Activated T-cell treated with anti-CD3 and anti-CD28 coated beads, Interleukin-2, amount 50 U/mL, for 4 hours (primary cell): ENCODE measurements around the gene WARS2. TPM values are rescaled to one million over a fixed set of nuclear protein-coding genes. Genes with fewer than 3 reads are reported as not detected.

Experiments
- ATAC-seq, 2 donors: fragments of 200-7000 bp; cut with Tn5 transposase; one replicate each; pipeline ENCODE4 v1.10.0; 2021
- DNase-seq: peaks from one replicate; pipeline ENCODE4 v3.0.0-alpha.2; 2020
- H3K27me3 Mint-ChIP-seq: one replicate; pipeline ENCODE4 v1.8.0; 2021; ENCODE audit warnings: low read depth, mixed read lengths
- H3K36me3 Mint-ChIP-seq: one replicate; pipeline ENCODE4 v1.8.0; 2022; ENCODE audit warnings: mixed read lengths; ENCODE audit not compliant: insufficient read depth
- H3K4me1 Mint-ChIP-seq: one replicate; pipeline ENCODE4 v1.8.0; 2021; ENCODE audit warnings: low read depth, mixed read lengths
- H3K4me3 Mint-ChIP-seq: one replicate; pipeline ENCODE4 v1.8.0; 2021; ENCODE audit warnings: mild to moderate bottlenecking, moderate library complexity, mixed read lengths
- H3K9me3 Mint-ChIP-seq: one replicate; pipeline ENCODE4 v1.8.0; 2021; ENCODE audit warnings: mixed read lengths
- total RNA-seq, 3 donors: library from RNA; stranded (reverse); gene quantifications; one replicate each; pipeline ENCODE4 v1.2.1, GENCODE V29; 2021

The WARS2 gene
- total RNA-seq, 3 donors from 2014 or later, result 24.6 to 27.4 (median 24.8) TPM

GRCh38 chr1:119000371-119001180, 139.9 kb downstream of the WARS2 start:
- Mint-ChIP-seq H3K36me3 (no peaks in the 10 kb centered on the region), H3K4me3 (no peak overlapping the region), H3K27me3 (peaks cover 89% of the 10 kb centered on the region), H3K9me3 (peaks cover 5% of the 10 kb centered on the region), H3K4me1 (no peaks in the 10 kb centered on the region)
- no peak for ATAC-seq
- no peak for DNase-seq

GRCh38 chr1:118999348-119000071, 140.9 kb downstream of the WARS2 start:
- DNase-seq (no peak), ATAC-seq (no peak)
- no peak overlapping the region for H3K4me3 Mint-ChIP-seq
- no peaks in the 10 kb centered on the region for H3K36me3 Mint-ChIP-seq
- peaks cover 3% of the 10 kb centered on the region for H3K9me3 Mint-ChIP-seq
- H3K27me3 Mint-ChIP-seq, result peaks cover 92% of the 10 kb centered on the region
- no peaks in the 10 kb centered on the region for H3K4me1 Mint-ChIP-seq

GRCh38 chr1:118998171-118998570, 142.3 kb downstream of the WARS2 start:
- no peaks in the 10 kb centered on the region for H3K4me1 Mint-ChIP-seq
- ATAC-seq, result no peak
- DNase-seq, result no peak
- no peaks in the 10 kb centered on the region for H3K36me3 Mint-ChIP-seq
- H3K9me3 Mint-ChIP-seq, result peaks cover 2% of the 10 kb centered on the region
- H3K27me3 Mint-ChIP-seq, result peaks cover 92% of the 10 kb centered on the region
- H3K4me3 Mint-ChIP-seq, result no peak overlapping the region

DNA sequence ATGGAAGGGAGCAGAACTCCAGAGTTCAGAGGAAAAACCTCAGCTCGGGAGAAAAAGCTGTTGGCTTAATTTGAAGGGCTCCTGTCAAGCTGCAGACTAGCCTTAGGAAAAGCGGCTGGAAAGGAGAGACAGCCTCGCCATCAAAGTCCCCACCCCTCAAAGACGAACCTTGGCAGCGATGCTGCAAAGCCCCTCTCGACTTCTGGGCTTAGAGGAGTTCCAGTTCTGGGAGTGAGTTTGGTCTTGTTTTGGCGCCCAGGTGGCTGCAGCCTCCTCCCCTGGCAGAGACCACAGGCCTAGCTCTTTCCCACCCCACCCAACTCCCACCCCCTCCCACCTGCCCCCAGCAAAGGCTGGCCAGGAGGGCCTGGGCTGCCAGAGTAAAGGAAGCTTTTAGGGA, 143.2 kb downstream of the WARS2 start:
- no peak for ATAC-seq
- H3K36me3 Mint-ChIP-seq, result no peaks in the 10 kb centered on the region
- peaks cover 89% of the 10 kb centered on the region for H3K27me3 Mint-ChIP-seq
- no peak for DNase-seq
- H3K4me1 Mint-ChIP-seq, result no peaks in the 10 kb centered on the region
- H3K4me3 Mint-ChIP-seq, result no peak overlapping the region
- H3K9me3 Mint-ChIP-seq, result no peaks in the 10 kb centered on the region

- Mint-ChIP-seq H3K27me3 (peaks cover 93% of the 10 kb centered on the region), H3K4me3 (no peak overlapping the region), H3K4me1 (no peaks in the 10 kb centered on the region), H3K9me3 (no peaks in the 10 kb centered on the region), H3K36me3 (no peaks in the 10 kb centered on the region)
- DNase-seq, result no peak
- no peak for ATAC-seq
These were observed 145.0 kb downstream of the WARS2 start for GRCh38 chr1:118995312-118996016.

GRCh38 chr1:118993700-118994026, 146.8 kb downstream of the WARS2 start:
- no peaks in the 10 kb centered on the region for H3K9me3 Mint-ChIP-seq
- ATAC-seq (no peak), DNase-seq (no peak)
- no peaks in the 10 kb centered on the region for H3K36me3 Mint-ChIP-seq
- H3K4me1 Mint-ChIP-seq, result peaks cover under 1% of the 10 kb centered on the region
- H3K27me3 Mint-ChIP-seq, result peaks cover 92% of the 10 kb centered on the region
- no peak overlapping the region for H3K4me3 Mint-ChIP-seq

DNA sequence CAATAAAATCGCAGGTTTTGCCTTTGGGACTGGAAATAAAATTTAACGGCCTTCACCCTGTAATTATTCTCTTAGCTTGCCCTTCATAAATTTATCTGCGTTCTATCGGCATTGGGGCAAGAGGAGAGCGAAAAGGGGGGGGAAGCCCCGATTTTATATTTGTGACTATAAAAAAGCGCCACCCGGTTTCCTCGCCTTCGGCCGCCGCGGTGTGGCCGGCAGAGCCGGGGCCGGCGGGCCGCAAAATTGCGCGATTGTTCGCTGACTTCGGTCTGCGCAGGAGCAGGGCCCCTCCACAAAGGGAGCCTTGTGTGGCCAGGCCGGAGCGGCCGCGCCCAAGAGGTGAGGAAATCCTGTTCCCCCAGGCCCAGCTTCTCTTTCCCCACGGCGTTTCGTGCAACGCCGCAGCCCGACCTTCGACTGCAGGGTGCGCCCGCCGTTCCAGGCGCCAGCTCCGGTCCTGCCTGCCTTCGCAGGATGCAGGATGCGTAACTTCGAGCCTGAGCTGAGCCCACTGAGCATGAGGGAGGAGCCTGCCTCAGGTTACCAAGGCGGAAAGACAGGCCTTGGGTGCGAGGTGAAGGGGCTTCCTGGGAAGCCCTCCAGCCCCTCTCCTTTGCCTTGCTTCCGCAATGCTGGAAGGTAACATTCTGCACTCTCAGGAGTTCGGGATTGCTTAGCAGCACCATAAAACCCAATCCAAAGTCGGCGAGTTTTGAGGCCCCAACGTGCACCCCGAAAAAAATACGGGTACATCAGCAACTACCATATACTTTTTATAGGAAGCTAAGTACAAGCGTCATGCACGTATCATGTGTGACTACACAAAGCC, 147.4 kb downstream of the WARS2 start:
- no peaks in the 10 kb centered on the region for H3K9me3 Mint-ChIP-seq
- H3K27me3 Mint-ChIP-seq, result peaks cover 92% of the 10 kb centered on the region
- DNase-seq, result no peak
- H3K36me3 Mint-ChIP-seq, result no peaks in the 10 kb centered on the region
- ATAC-seq, result no peak
- H3K4me1 Mint-ChIP-seq, result peaks cover 4% of the 10 kb centered on the region
- no peak overlapping the region for H3K4me3 Mint-ChIP-seq

DNA sequence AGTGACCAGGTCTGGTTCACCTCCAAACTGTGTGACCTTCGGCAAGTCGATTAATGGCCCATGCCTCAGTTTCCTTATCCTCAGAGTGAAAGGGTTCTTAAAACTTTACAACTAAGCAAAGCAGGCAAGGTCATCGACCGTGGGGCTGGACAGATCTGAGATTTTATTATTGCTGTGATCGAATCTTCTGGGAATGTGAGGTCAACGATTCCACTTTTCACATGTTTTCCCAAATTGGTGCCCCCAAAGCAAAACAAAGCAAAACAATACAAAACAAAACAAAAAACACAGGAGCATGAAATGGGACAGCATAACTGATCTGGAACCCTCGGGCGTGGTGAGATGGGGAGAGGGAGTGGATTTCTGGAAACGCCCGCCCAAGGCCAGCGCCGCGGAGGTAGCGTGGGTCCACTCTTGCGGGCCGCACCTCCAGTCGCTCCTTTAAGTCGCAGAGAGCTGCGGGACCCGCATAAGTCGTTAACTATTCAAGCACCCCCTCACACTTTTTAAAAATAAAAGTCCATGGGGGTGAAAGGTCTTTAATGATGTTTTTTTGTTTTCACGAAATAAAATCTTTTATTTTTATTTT, 148.1 kb downstream of the WARS2 start:
- ATAC-seq (no peak), DNase-seq (no peak)
- Mint-ChIP-seq H3K36me3 (no peaks in the 10 kb centered on the region), H3K9me3 (no peaks in the 10 kb centered on the region), H3K4me3 (no peak overlapping the region), H3K27me3 (peaks cover 91% of the 10 kb centered on the region), H3K4me1 (peaks cover 4% of the 10 kb centered on the region)

- H3K36me3 Mint-ChIP-seq, result no peaks in the 10 kb centered on the region
- peaks cover 11% of the 10 kb centered on the region for H3K4me1 Mint-ChIP-seq
- H3K4me3 Mint-ChIP-seq, result no peak overlapping the region
- no peaks in the 10 kb centered on the region for H3K9me3 Mint-ChIP-seq
- H3K27me3 Mint-ChIP-seq, result peaks cover 93% of the 10 kb centered on the region
- DNase-seq, result no peak
- ATAC-seq, result no peak
These were observed 149.0 kb downstream of the WARS2 start for GRCh38 chr1:118991448-118991847.

DNA sequence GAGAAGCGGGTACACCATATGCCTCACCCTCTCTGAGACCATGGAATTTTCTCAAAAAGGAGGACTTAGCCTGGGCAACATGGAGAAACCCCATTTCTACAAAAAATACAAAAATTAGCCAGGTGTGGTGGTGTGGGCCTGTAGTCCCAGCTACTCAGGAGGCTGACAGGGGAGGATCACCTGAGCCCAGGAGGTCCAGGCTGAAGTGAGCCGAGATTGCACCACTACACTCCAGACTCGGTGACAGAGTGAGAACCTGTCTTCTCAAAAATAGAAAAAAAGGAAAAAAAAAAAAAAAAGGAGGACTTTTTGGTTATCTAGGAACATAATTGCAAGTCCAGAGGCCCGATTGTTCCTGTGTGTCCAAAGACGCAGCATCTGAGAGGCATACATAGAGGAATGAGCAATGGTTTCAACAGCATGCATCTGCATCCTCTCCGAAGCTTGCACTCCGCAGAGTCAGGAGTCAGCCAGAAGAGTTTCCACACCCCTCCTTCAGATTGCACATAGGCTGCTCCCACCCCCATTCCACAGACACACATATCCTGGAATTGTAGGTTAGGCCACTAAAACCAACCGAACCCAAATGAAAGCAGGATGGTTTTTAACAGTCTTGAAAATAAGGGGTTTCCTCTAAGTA, 149.8 kb downstream of the WARS2 start:
- Mint-ChIP-seq H3K4me3 (no peak overlapping the region), H3K9me3 (no peaks in the 10 kb centered on the region), H3K36me3 (no peaks in the 10 kb centered on the region), H3K4me1 (peaks cover 14% of the 10 kb centered on the region), H3K27me3 (peaks cover 93% of the 10 kb centered on the region)
- ATAC-seq (no peak), DNase-seq (no peak)

DNA sequence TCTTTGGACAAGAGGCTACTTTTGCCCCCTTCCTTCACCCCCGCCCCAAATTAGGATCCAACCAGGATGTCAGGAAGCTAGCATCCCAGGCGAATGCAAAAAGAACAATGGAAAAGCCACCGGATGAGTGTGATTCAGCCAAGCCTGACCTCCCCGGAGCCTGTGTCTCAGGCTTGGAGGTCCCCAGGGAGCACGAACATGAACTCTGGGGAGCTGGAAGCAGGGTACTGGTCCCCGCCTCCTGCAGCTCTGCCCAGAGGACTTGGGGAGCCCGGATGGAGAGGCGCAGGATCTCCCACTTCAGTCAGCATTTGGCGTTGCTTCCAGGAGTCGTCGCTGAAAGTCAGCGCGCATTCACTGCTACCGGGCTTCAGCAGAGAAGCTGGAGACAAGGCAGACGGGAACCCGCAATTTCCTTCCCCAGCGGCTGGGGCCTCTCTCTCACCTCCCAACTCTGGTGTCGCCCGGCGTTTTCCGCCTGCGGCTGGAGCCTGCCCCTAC, 150.5 kb downstream of the WARS2 start:
- ATAC-seq, result no peak
- Mint-ChIP-seq H3K9me3 (no peaks in the 10 kb centered on the region), H3K4me1 (peaks cover 21% of the 10 kb centered on the region), H3K27me3 (peaks cover 93% of the 10 kb centered on the region), H3K4me3 (no peak overlapping the region), H3K36me3 (no peaks in the 10 kb centered on the region)
- DNase-seq, result no peak

DNA sequence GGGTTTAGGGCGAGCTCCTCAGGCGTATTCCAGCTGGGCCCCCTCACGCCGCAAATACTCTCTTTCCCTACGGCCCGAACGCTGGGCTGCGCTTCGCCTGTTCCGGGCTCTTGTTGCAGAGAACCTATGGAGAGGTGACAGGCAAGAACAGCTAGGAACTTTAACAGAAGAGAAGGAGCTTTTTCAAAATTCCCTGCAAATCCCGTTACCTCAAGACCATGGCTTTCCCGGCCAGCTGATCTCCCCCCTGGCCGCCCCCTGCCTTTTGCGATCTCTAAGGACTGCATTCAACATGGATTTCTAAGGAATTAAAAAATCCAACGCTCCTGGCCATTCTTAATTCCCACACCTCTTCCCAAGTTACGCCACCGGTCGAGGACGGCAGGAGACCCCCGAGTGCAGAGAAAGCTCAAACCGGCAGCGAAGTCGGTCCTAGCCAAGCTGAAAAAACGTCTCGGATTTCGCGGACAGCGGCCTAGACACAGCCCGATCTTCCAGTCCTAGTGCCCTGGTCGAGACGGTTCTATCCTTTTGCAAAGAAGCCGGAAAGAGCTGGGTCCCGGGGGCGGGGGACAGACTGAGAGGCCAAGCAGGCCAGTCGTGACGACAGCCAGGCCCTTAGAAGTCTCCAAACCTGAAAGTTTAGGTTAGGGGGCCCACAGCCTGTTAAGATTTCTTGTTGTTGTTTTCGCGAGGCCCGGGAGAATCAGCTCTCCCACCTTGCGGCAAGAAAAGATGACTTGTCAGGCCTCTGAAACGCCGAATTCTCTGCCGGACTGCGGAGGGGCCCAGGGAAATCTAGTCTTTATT, 151.2 kb downstream of the WARS2 start:
- Mint-ChIP-seq H3K4me3 (no peak overlapping the region), H3K36me3 (no peaks in the 10 kb centered on the region), H3K9me3 (no peaks in the 10 kb centered on the region), H3K4me1 (peaks cover 27% of the 10 kb centered on the region), H3K27me3 (peaks cover 93% of the 10 kb centered on the region)
- ATAC-seq, result no peak
- no peak for DNase-seq
